ENCODE data around the gene FAM163B.

The FAM163B gene

GRCh38 chr9:133616643-133617405 is 7.6 kb upstream of the FAM163B start:
- DNase-seq (ENCODE audit: low read depth in 2 of 2): no peak

- no peak for DNase-seq (ENCODE audit: low read depth in 2 of 2)
These were observed 6.5 kb upstream of the FAM163B start for GRCh38 chr9:133615606-133616188.

GRCh38 chr9:133615186-133615585 is 6.0 kb upstream of the FAM163B start:
- DNase-seq (ENCODE audit: low read depth in 2 of 2): no peak

- DNase-seq (ENCODE audit: low read depth in 2 of 2): no peak
These were observed 5.5 kb upstream of the FAM163B start for GRCh38 chr9:133614678-133615077.

DNA sequence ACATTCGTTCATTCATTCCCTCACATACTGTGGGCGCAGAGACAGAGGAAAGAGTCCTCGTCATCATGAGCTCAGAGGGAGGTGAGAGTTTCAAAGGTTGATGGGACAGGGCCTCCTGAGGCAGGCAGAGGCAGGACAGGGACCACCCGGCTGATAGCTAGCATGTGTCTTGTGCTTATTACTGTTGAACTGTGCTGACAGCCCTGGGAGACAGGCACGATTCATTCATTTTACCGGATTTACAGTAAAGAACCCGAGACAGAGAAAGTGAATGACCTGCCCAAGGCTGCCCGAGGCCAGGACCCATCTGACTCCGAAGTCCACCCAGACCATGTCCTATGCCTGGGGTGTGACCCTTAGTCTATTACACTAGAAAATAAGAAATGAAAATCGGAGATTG is 4.9 kb upstream of the FAM163B start:
- DNase-seq (ENCODE audit: low read depth in 2 of 2): no peak

- DNase-seq (ENCODE audit: low read depth in 2 of 2): no peak
These were observed 4.2 kb upstream of the FAM163B start for GRCh38 chr9:133613432-133613831.

- DNase-seq (ENCODE audit: low read depth in 2 of 2): no peak
These were observed 3.6 kb upstream of the FAM163B start for GRCh38 chr9:133612816-133613215.

DNA sequence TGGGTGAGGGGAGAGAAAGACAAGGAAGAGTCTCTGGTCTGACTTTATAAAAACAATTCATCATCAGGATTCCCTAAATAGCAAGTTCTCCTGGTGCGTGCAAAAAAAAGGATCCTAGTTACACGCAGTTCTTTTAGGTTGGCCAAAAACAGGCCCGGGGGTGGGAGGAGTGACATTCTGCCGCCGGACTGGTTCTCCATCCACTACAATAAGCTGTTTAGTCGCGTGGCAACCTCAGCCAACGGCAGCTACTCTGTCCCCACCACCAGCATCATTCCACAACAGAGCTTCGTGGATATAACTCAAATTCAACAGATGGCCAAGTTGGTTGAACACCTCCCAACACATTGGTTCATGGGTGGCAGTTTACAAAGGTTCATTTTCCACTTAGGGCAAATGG is 2.9 kb upstream of the FAM163B start:
- DNase-seq (ENCODE audit: low read depth in 2 of 2): no peak

- no peak for DNase-seq (ENCODE audit: low read depth in 2 of 2)
These were observed 1.7 kb upstream of the FAM163B start for GRCh38 chr9:133610845-133611244.

- DNase-seq (ENCODE audit: low read depth in 2 of 2): no peak
These were observed 300 bp downstream of the FAM163B start for GRCh38 chr9:133608889-133609288.

DNA sequence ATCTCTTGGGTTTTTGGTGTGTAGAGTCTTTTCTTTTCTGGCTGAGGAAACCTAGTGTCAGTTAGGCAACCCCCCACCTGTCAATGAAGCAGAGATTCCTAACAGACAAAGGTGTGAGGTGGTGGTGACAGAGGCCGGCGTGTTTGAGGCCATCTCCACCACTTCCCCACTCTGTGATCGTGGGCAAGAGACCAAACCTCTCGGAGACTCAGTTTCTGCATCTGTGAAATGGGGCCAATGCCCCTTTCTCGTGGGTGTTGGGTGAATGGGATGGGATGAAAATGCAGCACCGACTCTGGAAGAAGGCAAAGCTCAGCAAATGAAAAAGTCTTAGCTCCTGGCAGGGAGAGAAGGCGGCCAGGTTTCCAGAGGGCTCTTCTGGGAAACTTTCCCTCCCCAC is 807 bp downstream of the FAM163B start:
- no peak for DNase-seq (ENCODE audit: low read depth in 2 of 2)

DNA sequence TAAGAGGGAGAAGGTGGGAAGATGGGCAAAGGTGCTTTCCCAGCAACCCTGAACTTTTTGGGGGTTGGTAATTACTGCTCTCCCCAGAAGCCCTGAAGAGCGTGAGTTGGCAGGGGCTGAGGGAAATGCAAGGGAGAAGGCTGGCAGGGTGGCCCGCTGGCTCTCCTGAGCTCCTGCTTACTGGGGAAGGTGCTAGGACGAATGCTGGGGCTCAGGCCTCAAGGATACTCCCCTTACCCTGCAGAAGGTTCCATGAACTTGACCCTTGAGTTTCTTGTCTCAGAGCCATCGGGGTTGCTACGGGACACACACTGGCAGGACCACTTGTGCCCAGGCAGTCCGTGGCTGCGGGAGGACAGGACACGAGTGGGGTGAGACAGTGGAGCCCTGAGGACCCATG is 1.2 kb downstream of the FAM163B start:
- DNase-seq (ENCODE audit: low read depth in 2 of 2): no peak

DNA sequence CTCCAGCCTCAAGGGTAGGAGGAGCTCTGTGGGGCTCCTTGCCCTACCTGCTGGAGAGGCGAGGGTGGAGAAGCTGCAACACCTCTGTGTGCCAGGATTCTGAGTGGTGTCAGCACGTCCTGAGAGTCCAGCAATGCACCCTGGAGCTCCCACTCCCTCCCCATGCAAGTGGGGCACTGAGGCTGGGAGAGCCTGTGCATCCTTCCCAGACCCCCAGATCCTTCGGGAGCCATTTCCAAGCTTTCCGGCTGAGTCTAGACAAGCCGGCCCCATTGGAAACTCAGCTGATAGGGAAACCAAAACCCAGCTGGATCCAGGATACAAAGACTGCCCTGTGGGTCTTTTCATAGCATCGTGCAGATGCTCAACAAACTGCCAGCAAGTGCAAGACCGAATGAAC is 1.8 kb downstream of the FAM163B start:
- no peak for DNase-seq (ENCODE audit: low read depth in 2 of 2)

GRCh38 chr9:133606708-133607025 is 2.5 kb downstream of the FAM163B start:
- no peak for DNase-seq (ENCODE audit: low read depth in 2 of 2)

- no peak for DNase-seq (ENCODE audit: low read depth in 2 of 2)
These were observed 3.1 kb downstream of the FAM163B start for GRCh38 chr9:133605856-133606707.

DNA sequence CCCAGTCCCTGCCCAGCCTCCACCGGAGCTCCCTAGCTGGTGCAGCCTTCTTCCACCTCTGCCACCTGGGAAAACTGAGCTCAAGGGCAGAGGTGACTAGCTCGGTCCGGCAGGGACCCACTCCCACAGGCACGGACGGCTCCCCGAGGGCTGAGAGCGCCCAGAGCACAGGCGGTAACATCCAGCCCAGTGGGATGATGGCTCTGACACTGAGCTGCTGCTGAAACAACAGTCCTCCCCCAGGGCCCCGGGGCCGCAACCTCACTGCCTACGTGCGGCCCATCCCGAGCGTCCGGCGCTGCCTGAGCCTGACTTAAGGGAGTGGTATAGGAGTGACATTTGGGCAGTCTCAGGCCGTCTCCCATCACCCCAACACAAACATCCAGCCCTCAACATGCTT is 3.7 kb downstream of the FAM163B start:
- no peak for DNase-seq (ENCODE audit: low read depth in 2 of 2)

DNA sequence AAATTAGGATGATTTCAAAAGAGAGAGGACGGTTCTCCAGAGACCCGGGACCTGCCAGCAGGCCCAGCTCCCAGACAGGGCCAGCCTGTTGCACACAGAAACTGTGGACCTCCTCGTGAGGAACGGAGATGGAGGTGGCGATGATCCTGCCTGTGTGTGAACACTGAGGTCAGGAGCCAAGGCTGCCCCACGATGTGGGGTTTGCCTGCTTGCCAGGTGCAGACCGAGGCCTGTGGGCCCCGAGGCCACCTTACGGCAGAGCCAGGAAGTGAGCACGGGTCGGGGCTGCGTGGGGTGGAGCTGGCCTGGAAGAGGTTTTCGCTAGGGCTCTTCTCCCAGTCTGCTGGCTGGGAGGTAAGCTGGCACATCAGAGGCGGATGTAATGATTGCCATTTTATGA is 4.3 kb downstream of the FAM163B start:
- no peak for DNase-seq (ENCODE audit: low read depth in 2 of 2)

DNA sequence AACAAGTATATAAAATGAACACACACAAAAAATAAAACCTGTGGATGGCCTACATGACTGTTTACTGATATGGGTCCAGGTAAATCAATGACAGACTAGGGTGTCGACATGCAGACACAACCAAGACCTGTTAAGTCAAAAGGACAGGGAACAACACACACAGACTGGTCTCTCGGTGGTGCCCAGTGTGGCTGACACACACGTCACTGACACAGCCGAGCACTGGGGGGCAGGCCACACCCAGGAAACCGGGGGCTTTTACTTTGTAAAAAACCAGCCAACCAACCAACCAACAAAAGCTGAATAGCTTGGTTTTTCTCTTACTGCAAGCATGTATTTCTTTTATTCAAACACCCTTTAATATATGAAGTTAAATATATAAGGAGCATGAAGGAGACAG is 5.0 kb downstream of the FAM163B start:
- DNase-seq (ENCODE audit: low read depth in 2 of 2): no peak

- DNase-seq (ENCODE audit: low read depth in 2 of 2): no peak
These were observed 5.9 kb downstream of the FAM163B start for GRCh38 chr9:133603135-133603927.

DNA sequence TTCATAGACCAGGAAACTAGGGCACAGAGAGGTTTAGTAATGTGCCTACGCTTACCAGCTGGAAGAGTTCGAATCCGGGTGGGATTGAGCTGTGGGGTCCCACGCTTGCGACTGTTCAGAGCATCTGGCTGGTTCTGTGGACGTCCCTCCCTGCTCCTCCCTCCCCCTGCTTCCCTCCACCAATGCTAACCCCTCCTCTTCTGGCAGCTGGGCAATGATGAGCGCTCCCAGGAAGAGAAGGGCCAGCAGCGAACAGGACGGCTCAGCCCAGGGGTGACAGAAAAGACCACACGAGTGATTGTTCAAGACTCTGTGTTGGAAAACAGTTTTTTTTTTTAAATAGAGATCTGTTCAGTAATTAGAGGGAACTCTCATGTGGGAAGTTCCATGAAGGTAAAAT is 6.9 kb downstream of the FAM163B start:
- DNase-seq (ENCODE audit: low read depth in 2 of 2): no peak

- no peak for DNase-seq (ENCODE audit: low read depth in 2 of 2)
These were observed 7.4 kb downstream of the FAM163B start for GRCh38 chr9:133601746-133602145.

DNA sequence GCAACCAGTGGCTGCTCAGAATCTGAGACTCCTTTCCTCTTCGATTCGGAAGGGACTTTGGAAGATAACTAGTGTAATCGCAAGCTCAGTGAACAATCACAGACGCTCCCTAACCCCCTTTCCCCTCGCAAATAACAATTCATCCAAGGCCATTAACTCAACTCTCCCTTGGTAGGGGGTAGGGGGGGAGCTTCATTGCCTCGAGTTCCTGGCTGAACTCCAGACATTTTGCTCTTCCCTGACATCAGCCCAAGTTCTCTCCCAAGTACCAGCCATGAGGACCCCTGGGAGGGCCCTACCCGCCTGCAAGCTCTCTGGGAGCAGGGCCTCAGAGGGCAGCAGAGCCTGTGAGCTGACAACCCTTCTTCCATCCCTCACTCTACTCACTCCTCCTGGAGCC is 8.4 kb downstream of the FAM163B start:
- no peak for DNase-seq (ENCODE audit: low read depth in 2 of 2)
